Measurements from ENCODE around the gene RUNX2.

The RUNX2 gene

GRCh38 chr6:45553730-45554344, 225.7 kb downstream of the RUNX2 start (continued):
- TF ChIP-seq ZNF560 (tag by site-specific recombination; IDR thresholded peaks at IDR 0.05; ENCODE audit: borderline replicate concordance) = no peak
- TF ChIP-seq PRDM6 (tag by site-specific recombination; IDR thresholded peaks at IDR 0.05) = no peak
- no peak for TF ChIP-seq ZNF366 (tag by site-specific recombination; conservative IDR thresholded peaks at IDR 0.05)
- peak; percentile 77 for TF ChIP-seq ZFHX2 (tag by site-specific recombination; conservative IDR thresholded peaks at IDR 0.05)
- no peak for TF ChIP-seq ZNF510 (tag by site-specific recombination; IDR thresholded peaks at IDR 0.05; ENCODE audit: insufficient replicate concordance)
- TF ChIP-seq WT1 (tag by site-specific recombination; IDR thresholded peaks at IDR 0.05) = no peak
- TF ChIP-seq ZBTB21 (tag by site-specific recombination; IDR thresholded peaks at IDR 0.05) = no peak
- no peak for TF ChIP-seq AEBP2 (tag by site-specific recombination; IDR thresholded peaks at IDR 0.05; ENCODE audit: borderline replicate concordance)
- TF ChIP-seq ZNF544 (tag by site-specific recombination; IDR thresholded peaks at IDR 0.05) = no peak
- no peak for TF ChIP-seq ZBTB49 (tag by site-specific recombination; IDR thresholded peaks at IDR 0.05; ENCODE audit: low read depth)
- TF ChIP-seq SP7 (tag by site-specific recombination; IDR thresholded peaks at IDR 0.05) = no peak
- no peak for TF ChIP-seq GLI4 (tag by site-specific recombination; IDR thresholded peaks at IDR 0.05)
- TF ChIP-seq GLI2 (tag by site-specific recombination; IDR thresholded peaks at IDR 0.05; ENCODE audit: borderline replicate concordance, low read depth) = no peak
- TF ChIP-seq ZNF785 (tag by site-specific recombination; IDR thresholded peaks at IDR 0.05) = no peak; the same call in 1 of the 2 replicates
- no peak for TF ChIP-seq ZNF555 (tag by site-specific recombination; conservative IDR thresholded peaks at IDR 0.05)
- TF ChIP-seq ZBTB26 (tag by site-specific recombination; optimal IDR thresholded peaks at IDR 0.05) = peak; percentile 8
- TF ChIP-seq ZNF133 (tag by site-specific recombination; IDR thresholded peaks at IDR 0.05) = peak; percentile 44; the same call in 1 of the 2 replicates
- 0 out of 2 replicates have a peak, but pooled peaks have one; percentile 22 for TF ChIP-seq ZNF792 (tag by site-specific recombination; IDR thresholded peaks at IDR 0.05)
- no peak for TF ChIP-seq ZBTB7A (tag by site-specific recombination; IDR thresholded peaks at IDR 0.05; ENCODE audit: low read depth)
- no peak; the same call in 1 of the 2 replicates for TF ChIP-seq ZNF398 (tag by site-specific recombination; IDR thresholded peaks at IDR 0.05)
- TF ChIP-seq ZNF24 (tag by site-specific recombination; IDR thresholded peaks at IDR 0.05) = no peak
- no peak for TF ChIP-seq ZBTB10 (tag by site-specific recombination; IDR thresholded peaks at IDR 0.05)
- TF ChIP-seq ZSCAN4 (tag by site-specific recombination; IDR thresholded peaks at IDR 0.05) = peak; percentile 96
- TF ChIP-seq ZNF76 (tag by site-specific recombination; IDR thresholded peaks at IDR 0.05; ENCODE audit: borderline replicate concordance, low read depth) = no peak
- no peak for TF ChIP-seq ZIC2 (tag by site-specific recombination; IDR thresholded peaks at IDR 0.05)
- no peak for TF ChIP-seq ZNF274 (IDR thresholded peaks at IDR 0.05; ENCODE audit: low read length)
- 0 out of 2 replicates have a peak, but pooled peaks have one; percentile 33 for TF ChIP-seq ZNF274 (tag by site-specific recombination; IDR thresholded peaks at IDR 0.05; ENCODE audit: borderline replicate concordance)
